Activated naive CD8-positive, alpha-beta T cell treated with anti-CD3 and anti-CD28 coated beads, Interleukin-2, amount 10 ng/mL, durations not matched to agents 7 days and 5 days (primary cell): Measurements from ENCODE around the gene SORBS2. TPM values are rescaled to one million over a fixed set of nuclear protein-coding genes. Genes with fewer than 3 reads are reported as not detected.

Experiments used
- ATAC-seq: fragments of 150-1000 bp; cut with Tn5 transposase; one replicate; pipeline ENCODE4 v1.10.0; 2021; ENCODE audit warnings: low read depth, moderate library complexity
- POLR2A ChIA-PET: fragments of 350-600 bp; sonication (Branson Sonifier 250); formaldehyde crosslinking; loops from one replicate; lab custom pipeline; 2021; ENCODE audit warnings: antibody characterized with exemption; lab: Charles Lee
- DNase-seq: peaks from one replicate; pipeline ENCODE4 v3.0.0; 2021
- H3K27ac Mint-ChIP-seq: one replicate; pipeline ENCODE4 v1.8.0; 2022; ENCODE audit warnings: mild to moderate bottlenecking, mixed read lengths
- H3K27me3 Mint-ChIP-seq: one replicate; pipeline ENCODE4 v1.8.0; 2022; ENCODE audit warnings: mild to moderate bottlenecking, moderate library complexity, mixed read lengths
- H3K36me3 Mint-ChIP-seq: one replicate; pipeline ENCODE4 v1.8.0; 2021; ENCODE audit warnings: mild to moderate bottlenecking, mixed read lengths
- H3K4me1 Mint-ChIP-seq: one replicate; pipeline ENCODE4 v1.8.0; 2021; ENCODE audit warnings: mixed read lengths
- H3K4me3 Mint-ChIP-seq: one replicate; pipeline ENCODE4 v1.8.0; 2022; ENCODE audit warnings: mild to moderate bottlenecking, moderate library complexity, mixed read lengths
- H3K9me3 Mint-ChIP-seq: one replicate; pipeline ENCODE4 v1.8.0; 2021; ENCODE audit warnings: mixed read lengths
- total RNA-seq, 2 experiments: library from RNA; stranded (reverse); gene quantifications; one replicate each; pipeline ENCODE4 v1.2.3, GENCODE V29; 2021

Gene SORBS2
- total RNA-seq, 2 experiments from 2014 or later: not detected

DNA sequence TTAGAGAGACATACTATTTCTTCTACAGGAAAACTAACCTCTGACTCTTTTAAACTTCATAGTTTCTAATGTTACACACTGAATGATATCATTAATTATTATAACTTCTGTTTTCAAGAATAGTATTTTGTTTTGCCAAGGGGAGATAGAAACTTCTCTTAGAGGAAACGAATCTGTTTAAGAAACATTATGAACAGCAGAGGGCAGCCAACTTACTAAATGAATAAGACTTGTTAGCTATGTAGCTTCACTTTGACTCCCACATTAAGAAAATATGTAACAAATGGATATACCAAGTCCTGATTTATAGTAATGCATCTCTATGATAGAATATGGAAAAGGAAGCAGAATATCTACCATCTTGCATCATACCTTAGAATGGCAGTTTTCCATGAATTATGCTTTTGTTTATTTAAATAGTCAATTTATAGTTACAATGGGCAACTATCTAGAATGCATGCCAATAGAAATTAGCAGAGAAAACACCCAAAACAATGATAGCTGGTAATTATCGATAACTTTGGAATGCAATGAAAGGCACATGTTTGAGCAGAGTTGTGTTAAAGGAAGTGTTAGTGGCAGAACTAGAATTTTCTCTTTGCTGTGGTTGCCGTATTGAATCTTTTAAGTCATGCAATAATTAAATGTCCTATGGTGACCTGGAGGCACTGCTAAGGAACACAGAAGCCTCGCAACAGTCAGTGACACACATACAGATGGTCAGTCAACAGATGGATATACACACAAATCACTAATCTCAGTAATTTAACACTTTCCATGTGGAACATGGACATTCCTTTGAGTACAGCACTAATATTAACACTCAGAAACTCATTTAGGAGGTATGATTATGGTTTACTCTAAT lies 171.0 kb downstream of the SORBS2 start:
- Mint-ChIP-seq H3K4me1 (peaks cover 2% of the 10 kb centered on the region), H3K27ac (no peak overlapping the region), H3K4me3 (no peak overlapping the region), H3K36me3 (no peaks in the 10 kb centered on the region), H3K9me3 (no peaks in the 10 kb centered on the region), H3K27me3 (peaks cover 50% of the 10 kb centered on the region)
- DNase-seq (no peak), ATAC-seq (no peak)
- POLR2A ChIA-PET: no interaction called here

DNA sequence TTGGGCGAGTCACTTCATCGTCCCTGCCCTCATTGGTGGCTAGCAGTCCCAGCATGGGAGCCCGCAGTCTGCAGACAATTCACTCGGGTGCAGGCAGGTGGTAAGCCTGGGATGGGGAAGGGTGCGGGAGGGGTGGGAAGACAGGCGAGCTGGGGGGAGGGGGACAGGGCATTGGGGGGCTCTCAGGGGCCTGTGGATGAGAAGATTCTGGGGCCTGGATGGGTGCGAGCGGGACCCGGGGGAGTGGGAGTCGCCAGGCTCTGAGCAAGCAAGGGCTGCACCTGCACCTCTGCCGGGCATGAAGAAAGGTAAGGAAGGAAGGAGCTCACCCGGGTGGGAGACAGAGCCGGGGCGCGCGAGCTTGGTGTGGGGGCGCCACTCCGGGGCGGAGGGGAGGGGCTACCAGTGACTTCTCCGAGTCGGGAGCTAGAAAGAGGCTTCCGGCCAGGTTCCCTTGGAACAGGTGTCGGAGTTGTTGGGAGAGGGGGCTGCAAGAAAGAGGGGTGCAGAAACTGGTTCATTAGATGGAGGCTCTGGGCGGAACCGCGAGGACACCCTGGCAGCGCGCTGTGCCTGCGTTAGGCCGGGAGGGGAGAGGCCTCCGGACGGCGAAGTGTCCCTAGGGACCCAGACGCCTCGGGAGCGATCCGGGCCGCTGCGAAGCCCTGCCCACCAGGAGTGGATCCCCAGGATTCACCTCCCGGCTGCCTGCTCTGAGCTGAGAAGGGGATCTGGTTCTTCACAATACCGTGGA lies 173.3 kb downstream of the SORBS2 start:
- Mint-ChIP-seq H3K27ac (no peak overlapping the region), H3K36me3 (no peaks in the 10 kb centered on the region), H3K9me3 (no peaks in the 10 kb centered on the region), H3K27me3 (peaks cover 46% of the 10 kb centered on the region), H3K4me3 (no peak overlapping the region), H3K4me1 (peaks cover 2% of the 10 kb centered on the region)
- ATAC-seq (no peak), DNase-seq (no peak)
- POLR2A ChIA-PET: no interaction called here

- POLR2A ChIA-PET: no interaction called here
- H3K36me3 Mint-ChIP-seq: no peaks in the 10 kb centered on the region
Measured at GRCh38 chr4:185638093-185638492, 173.9 kb downstream of the SORBS2 start.

DNA sequence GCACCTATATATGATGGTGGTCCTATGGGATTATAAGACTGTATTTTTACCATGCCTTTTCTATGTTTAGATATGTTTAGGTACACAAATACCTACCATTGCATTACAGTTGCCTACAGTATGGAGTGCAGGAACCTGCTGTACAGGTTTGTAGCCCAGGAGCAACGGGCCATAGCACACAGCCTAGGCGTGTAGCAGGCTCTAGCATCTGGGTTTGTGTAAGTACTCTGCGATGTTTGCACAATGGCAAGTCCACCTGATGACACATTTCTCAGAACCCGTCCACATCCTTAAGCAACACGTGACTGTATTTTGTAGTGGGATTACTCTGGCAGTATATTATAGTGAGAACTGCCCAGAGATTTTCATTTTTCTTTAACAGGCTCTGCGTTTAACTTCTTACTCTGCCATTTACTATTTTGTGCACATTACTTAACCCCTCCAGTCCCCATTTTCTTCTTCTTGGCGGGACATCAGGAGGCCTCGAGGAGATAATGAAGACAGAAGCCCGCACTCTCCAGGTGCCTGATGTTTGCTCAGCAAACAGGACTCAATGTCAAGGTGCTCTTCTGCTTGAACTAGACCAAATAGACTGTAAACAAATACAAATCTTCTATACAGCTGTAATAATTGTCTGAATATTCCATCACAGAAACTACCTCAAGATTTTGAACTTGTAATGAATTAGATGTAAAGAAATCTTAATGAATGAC lies 174.7 kb downstream of the SORBS2 start:
- no peak for DNase-seq
- no peak overlapping the region for H3K27ac Mint-ChIP-seq
- no peak overlapping the region for H3K4me3 Mint-ChIP-seq
- H3K9me3 Mint-ChIP-seq: no peaks in the 10 kb centered on the region
- no peak for ATAC-seq
- POLR2A ChIA-PET: no interaction called here
- H3K27me3 Mint-ChIP-seq: peaks cover 42% of the 10 kb centered on the region
- no peaks in the 10 kb centered on the region for H3K36me3 Mint-ChIP-seq
- H3K4me1 Mint-ChIP-seq: peaks cover 2% of the 10 kb centered on the region

More at GRCh38 chr4:185638093-185638492, 173.9 kb downstream of the SORBS2 start:
- H3K27me3 Mint-ChIP-seq: peaks cover 45% of the 10 kb centered on the region
- H3K4me1 Mint-ChIP-seq: peaks cover 2% of the 10 kb centered on the region
- H3K4me3 Mint-ChIP-seq: no peak overlapping the region
- H3K27ac Mint-ChIP-seq: no peak overlapping the region
- DNase-seq: no peak
- ATAC-seq: no peak
- H3K9me3 Mint-ChIP-seq: no peaks in the 10 kb centered on the region

DNA sequence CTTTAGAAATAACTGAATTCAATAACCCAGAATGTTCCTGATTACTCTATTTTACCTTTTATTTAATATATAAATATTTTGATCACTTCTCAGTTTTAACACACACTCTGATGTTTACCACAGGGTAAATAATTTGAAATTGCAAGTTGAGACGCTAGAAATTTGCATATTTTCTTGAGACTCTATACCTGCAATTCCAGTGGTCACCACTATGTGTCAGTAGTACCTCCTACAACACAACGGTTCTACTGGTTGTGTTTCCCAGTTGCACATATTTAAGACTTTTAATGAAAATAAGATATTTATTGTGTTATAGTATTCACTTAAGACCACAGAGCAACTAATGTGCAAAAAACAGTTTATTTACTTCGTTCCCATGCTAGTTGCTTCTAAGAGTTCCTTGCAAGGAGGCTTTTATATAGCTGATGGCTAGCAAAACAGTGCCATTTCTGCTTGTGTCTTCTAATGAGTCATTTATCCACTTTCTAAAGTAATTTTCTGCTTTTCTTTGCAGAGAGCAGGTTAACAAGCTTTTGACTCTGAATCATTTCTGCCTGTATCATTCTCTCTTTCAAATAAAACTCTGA lies 177.8 kb downstream of the SORBS2 start:
- Mint-ChIP-seq H3K4me1 (peaks cover 2% of the 10 kb centered on the region), H3K9me3 (no peaks in the 10 kb centered on the region), H3K27me3 (peaks cover 32% of the 10 kb centered on the region), H3K27ac (no peak overlapping the region), H3K36me3 (no peaks in the 10 kb centered on the region), H3K4me3 (no peak overlapping the region)
- no peak for ATAC-seq
- DNase-seq: no peak
- POLR2A ChIA-PET: no interaction called here

DNA sequence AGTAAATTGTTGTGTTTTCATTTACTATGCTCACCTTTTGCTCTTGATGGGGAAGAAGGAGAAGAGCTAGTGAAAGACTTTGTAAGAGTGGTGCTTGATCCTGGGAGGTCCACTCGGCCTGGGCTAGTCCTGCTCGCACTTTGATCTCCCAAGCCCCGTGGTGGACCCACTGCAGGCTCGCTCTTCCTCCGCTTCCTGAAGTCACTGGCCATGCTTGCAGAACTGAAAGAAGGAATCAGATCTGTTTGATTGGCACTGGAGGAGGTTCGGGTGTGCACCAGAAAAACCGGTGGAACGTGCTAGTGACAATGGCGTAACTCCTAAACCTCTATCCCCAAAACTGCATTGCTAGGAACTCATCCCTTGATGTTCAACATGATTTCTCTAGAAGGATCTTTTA lies 185.2 kb downstream of the SORBS2 start:
- no peaks in the 10 kb centered on the region for H3K4me1 Mint-ChIP-seq
- POLR2A ChIA-PET: no interaction called here
- no peaks in the 10 kb centered on the region for H3K36me3 Mint-ChIP-seq
- ATAC-seq: no peak
- peaks cover 10% of the 10 kb centered on the region for H3K27me3 Mint-ChIP-seq
- H3K4me3 Mint-ChIP-seq: no peak overlapping the region
- no peak overlapping the region for H3K27ac Mint-ChIP-seq
- no peaks in the 10 kb centered on the region for H3K9me3 Mint-ChIP-seq
- no peak for DNase-seq

GRCh38 chr4:185625503-185625902 lies 186.5 kb downstream of the SORBS2 start:
- Mint-ChIP-seq H3K27ac (no peak overlapping the region), H3K9me3 (no peaks in the 10 kb centered on the region), H3K27me3 (peaks cover 10% of the 10 kb centered on the region), H3K4me3 (no peak overlapping the region), H3K4me1 (no peaks in the 10 kb centered on the region), H3K36me3 (no peaks in the 10 kb centered on the region)
- POLR2A ChIA-PET: no interaction called here
- DNase-seq (no peak), ATAC-seq (no peak)

GRCh38 chr4:185624259-185624589 lies 187.8 kb downstream of the SORBS2 start:
- no peaks in the 10 kb centered on the region for H3K9me3 Mint-ChIP-seq
- H3K27ac Mint-ChIP-seq: no peak overlapping the region
- H3K36me3 Mint-ChIP-seq: no peaks in the 10 kb centered on the region
- H3K27me3 Mint-ChIP-seq: peaks cover 13% of the 10 kb centered on the region
- no peak overlapping the region for H3K4me3 Mint-ChIP-seq
- POLR2A ChIA-PET: no interaction called here
- DNase-seq: no peak
- no peaks in the 10 kb centered on the region for H3K4me1 Mint-ChIP-seq
- no peak for ATAC-seq

- no peak for DNase-seq
- POLR2A ChIA-PET: no interaction called here
- H3K9me3 Mint-ChIP-seq: no peaks in the 10 kb centered on the region
- no peaks in the 10 kb centered on the region for H3K4me1 Mint-ChIP-seq
- H3K36me3 Mint-ChIP-seq: no peaks in the 10 kb centered on the region
- no peak overlapping the region for H3K27ac Mint-ChIP-seq
- no peak for ATAC-seq
- H3K27me3 Mint-ChIP-seq: peaks cover 12% of the 10 kb centered on the region
- no peak overlapping the region for H3K4me3 Mint-ChIP-seq
Measured at GRCh38 chr4:185623444-185624258, 188.3 kb downstream of the SORBS2 start.

- H3K4me1 Mint-ChIP-seq: peaks cover 2% of the 10 kb centered on the region
- POLR2A ChIA-PET: no interaction called here
- no peak for ATAC-seq
- H3K36me3 Mint-ChIP-seq: no peaks in the 10 kb centered on the region
- no peak for DNase-seq
- no peak overlapping the region for H3K27ac Mint-ChIP-seq
- no peaks in the 10 kb centered on the region for H3K9me3 Mint-ChIP-seq
- no peak overlapping the region for H3K4me3 Mint-ChIP-seq
- peaks cover 27% of the 10 kb centered on the region for H3K27me3 Mint-ChIP-seq
Measured at GRCh38 chr4:185608185-185608584, 203.8 kb downstream of the SORBS2 start.

DNA sequence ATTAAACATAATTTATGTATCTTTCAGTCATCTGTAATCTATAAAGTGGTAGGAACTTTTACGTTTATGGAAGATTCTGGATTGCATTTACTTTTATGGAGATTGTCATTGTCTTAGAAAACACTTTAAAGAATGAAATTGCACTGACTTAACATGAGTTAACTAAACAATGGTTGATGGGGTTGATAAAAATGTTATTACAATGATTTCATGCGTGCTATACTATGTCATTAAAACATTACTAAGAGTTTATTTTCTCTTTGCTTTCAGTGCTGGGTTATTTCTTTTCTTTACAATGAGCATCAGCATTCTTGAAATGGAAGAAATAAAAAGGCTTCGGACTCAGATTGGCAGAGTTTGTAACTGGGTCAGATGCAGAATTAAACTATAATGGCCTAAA lies 209.6 kb downstream of the SORBS2 start:
- H3K4me3 Mint-ChIP-seq: no peak overlapping the region
- no peaks in the 10 kb centered on the region for H3K36me3 Mint-ChIP-seq
- H3K4me1 Mint-ChIP-seq: peaks cover under 1% of the 10 kb centered on the region
- POLR2A ChIA-PET: no interaction called here
- DNase-seq (no peak), ATAC-seq (no peak)
- no peak overlapping the region for H3K27ac Mint-ChIP-seq
- H3K9me3 Mint-ChIP-seq: no peaks in the 10 kb centered on the region
- peaks cover 21% of the 10 kb centered on the region for H3K27me3 Mint-ChIP-seq

DNA sequence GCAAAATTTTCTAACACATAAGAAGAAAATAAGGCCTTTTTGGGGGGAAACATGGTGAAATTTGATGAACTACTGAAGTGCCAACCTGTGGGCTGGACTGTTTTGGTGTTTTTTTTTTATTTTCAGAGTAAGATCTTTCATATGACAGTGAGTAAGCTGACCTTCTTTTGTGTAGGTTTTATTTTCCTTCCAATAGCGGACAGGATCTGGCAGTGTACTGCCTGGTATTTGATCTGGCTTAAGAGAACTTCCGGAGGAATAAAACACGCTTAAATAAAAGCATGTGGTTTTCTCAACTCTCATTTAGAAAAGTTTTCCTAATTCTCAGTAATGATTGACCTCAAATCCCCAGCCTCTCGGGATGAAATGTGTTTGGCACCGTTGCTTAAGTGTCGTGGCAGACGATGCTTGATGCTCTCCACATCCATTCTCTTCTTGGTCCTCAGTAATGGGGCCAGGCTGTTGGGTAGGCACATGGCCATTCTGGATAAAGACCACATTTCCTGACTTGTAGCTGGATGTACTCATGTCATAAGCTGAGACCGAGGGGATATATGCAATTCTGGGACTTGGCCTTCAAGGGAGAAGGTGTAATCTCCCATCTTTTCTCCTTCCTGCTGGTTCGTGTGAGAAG lies 211.1 kb downstream of the SORBS2 start:
- no peak overlapping the region for H3K27ac Mint-ChIP-seq
- DNase-seq: no peak
- H3K27me3 Mint-ChIP-seq: peaks cover 24% of the 10 kb centered on the region
- POLR2A ChIA-PET: no interaction called here
- H3K4me1 Mint-ChIP-seq: peaks cover 3% of the 10 kb centered on the region
- H3K36me3 Mint-ChIP-seq: no peaks in the 10 kb centered on the region
- H3K9me3 Mint-ChIP-seq: no peaks in the 10 kb centered on the region
- H3K4me3 Mint-ChIP-seq: no peak overlapping the region
- no peak for ATAC-seq
